Endodermal cell (in vitro differentiated cells): ENCODE measurements around the gene CDKN1B. TPM values are rescaled to one million over a fixed set of nuclear protein-coding genes. Genes with fewer than 3 reads are reported as not detected.

Experiments
- DNase-seq: peaks from one replicate; pipeline ENCODE4 v3.0.0-alpha.2; 2017
- H3K27ac ChIP-seq: 2 replicates; pipeline ENCODE4 v1.5.1; 2013; ENCODE audit warnings: mild to moderate bottlenecking, low read depth, low read length, moderate library complexity
- H3K27me3 ChIP-seq: 2 replicates; pipeline ENCODE4 v1.6.1; 2013; ENCODE audit warnings: mild to moderate bottlenecking, low read length, moderate library complexity; ENCODE audit not compliant: insufficient read depth, control insufficient read depth, poor library complexity, severe bottlenecking
- H3K36me3 ChIP-seq: 2 replicates; pipeline ENCODE4 v1.7.0; 2013; ENCODE audit warnings: mild to moderate bottlenecking, low read length, moderate library complexity; ENCODE audit not compliant: control insufficient read depth, insufficient read depth
- H3K4me1 ChIP-seq: one replicate; pipeline ENCODE4 v1.7.0; 2013; ENCODE audit warnings: low read length; ENCODE audit not compliant: control insufficient read depth, insufficient read depth
- H3K4me3 ChIP-seq: 2 replicates; pipeline ENCODE4 v1.5.1; 2013; ENCODE audit warnings: mild to moderate bottlenecking, low read length, moderate library complexity
- H3K9ac ChIP-seq: 2 replicates; pipeline ENCODE4 v1.6.1; 2013; ENCODE audit warnings: mild to moderate bottlenecking, low read length, moderate library complexity; ENCODE audit not compliant: poor library complexity, severe bottlenecking; ENCODE audit errors: extremely low read depth
- H3K9me3 ChIP-seq: 2 replicates; pipeline ENCODE4 v1.6.1; 2013; ENCODE audit warnings: mild to moderate bottlenecking, low read length, moderate library complexity; ENCODE audit not compliant: control insufficient read depth
- H3K27ac Mint-ChIP-seq: 2 replicates; pipeline ENCODE4 v1.8.0; 2020; ENCODE audit warnings: mixed read lengths
- H3K27me3 Mint-ChIP-seq: 2 replicates; pipeline ENCODE4 v1.8.0; 2021; ENCODE audit warnings: mild to moderate bottlenecking, mixed read lengths; ENCODE audit not compliant: insufficient read depth
- H3K36me3 Mint-ChIP-seq: 2 replicates; pipeline ENCODE4 v1.8.0; 2020; ENCODE audit warnings: low read depth, mixed read lengths
- H3K4me1 Mint-ChIP-seq: 2 replicates; pipeline ENCODE4 v1.8.0; 2020; ENCODE audit warnings: mixed read lengths
- H3K4me3 Mint-ChIP-seq: 2 replicates; pipeline ENCODE4 v1.8.0; 2020; ENCODE audit warnings: mild to moderate bottlenecking, moderate library complexity, mixed read lengths
- H3K9me3 Mint-ChIP-seq: 2 replicates; pipeline ENCODE4 v1.8.0; 2020; ENCODE audit warnings: mild to moderate bottlenecking, mixed read lengths
- CTCF ChIP-seq: fragments of 200-600 bp; sonication (generic); conservative IDR thresholded peaks from 2 replicates; pipeline ENCODE4 v1.5.0; 2021; ENCODE audit warnings: antibody characterized with exemption, mild to moderate bottlenecking
- WGBS, 2 experiments: methylation state at CpG; one replicate each; pipeline versions ENCODE4 v1.1.5 to v1.1.7; 2013; ENCODE audit warnings: missing lambda C conversion rate in 2 of 2, mixed read lengths in 1 of 2; ENCODE audit not compliant: insufficient coverage in 1 of 2, insufficient read length in 1 of 2; 5-methylcytosine and 5-hydroxymethylcytosine counted together
- total RNA-seq, 2 donors: library from RNA; stranded (reverse); fragmentation: NEBNext Ultra II Directional in 1 of 2; extraction: Animal tissue kit (Norgen Biotek cat#: 25700) in 1 of 2; gene quantifications; 2 replicates in 1 of 2; 3 replicates in 1 of 2; pipeline ENCODE4 v1.2.1, GENCODE V29; 2021

CDKN1B gene
- total RNA-seq, 2 donors from 2014 or later, result 40.1 to 63.9 TPM

- Histone ChIP-seq H3K27ac (peak overlapping the region; percentile 62), H3K4me1 (peaks cover 5% of the 10 kb centered on the region), H3K27me3 (no peaks in the 10 kb centered on the region), H3K36me3 (no peaks in the 10 kb centered on the region), H3K4me3 (peak overlapping the region; percentile 85), H3K9me3 (no peaks in the 10 kb centered on the region), H3K9ac (peak overlapping the region; percentile 11)
- Mint-ChIP-seq H3K27ac (no peak overlapping the region), H3K36me3 (no peaks in the 10 kb centered on the region), H3K4me1 (peaks cover 28% of the 10 kb centered on the region), H3K4me3 (peak overlapping the region; percentile 53), H3K27me3 (peaks cover 46% of the 10 kb centered on the region), H3K9me3 (no peaks in the 10 kb centered on the region)
- no peak for TF ChIP-seq CTCF
- WGBS, 2 experiments, result 52 to 70% methylated on average over 2 to 3 of the region's 3 CpGs
- peak; percentile 55 for DNase-seq
These were observed 33.4 kb upstream of the CDKN1B start for GRCh38 chr12:12683725-12684124.

- H3K36me3 Mint-ChIP-seq, result no peaks in the 10 kb centered on the region
- Histone ChIP-seq H3K4me1 (peaks cover 5% of the 10 kb centered on the region), H3K27me3 (no peaks in the 10 kb centered on the region), H3K9me3 (no peaks in the 10 kb centered on the region), H3K27ac (peak overlapping the region; percentile 82), H3K9ac (peak overlapping the region; percentile 11), H3K4me3 (peak overlapping the region; percentile 85), H3K36me3 (no peaks in the 10 kb centered on the region)
- TF ChIP-seq CTCF, result no peak
- WGBS, 2 experiments, result 0 to 2% methylated on average over 4 to 5 of the region's 5 CpGs
- DNase-seq, result peak; percentile 95
- peaks cover 25% of the 10 kb centered on the region for H3K4me1 Mint-ChIP-seq
- no peaks in the 10 kb centered on the region for H3K9me3 Mint-ChIP-seq
- H3K27me3 Mint-ChIP-seq, result peaks cover 38% of the 10 kb centered on the region
- peak overlapping the region; percentile 77 for H3K27ac Mint-ChIP-seq
- peak overlapping the region; percentile 53 for H3K4me3 Mint-ChIP-seq
These were observed 32.6 kb upstream of the CDKN1B start for GRCh38 chr12:12684375-12685106.

- TF ChIP-seq CTCF, result no peak
- Histone ChIP-seq H3K9me3 (no peaks in the 10 kb centered on the region), H3K9ac (no peak overlapping the region), H3K27me3 (no peaks in the 10 kb centered on the region), H3K36me3 (no peaks in the 10 kb centered on the region), H3K27ac (peak overlapping the region; percentile 82), H3K4me1 (peaks cover 5% of the 10 kb centered on the region), H3K4me3 (no peak overlapping the region)
- Mint-ChIP-seq H3K27me3 (peaks cover 32% of the 10 kb centered on the region), H3K27ac (no peak overlapping the region), H3K36me3 (no peaks in the 10 kb centered on the region), H3K4me1 (peaks cover 24% of the 10 kb centered on the region), H3K4me3 (no peak overlapping the region), H3K9me3 (no peaks in the 10 kb centered on the region)
- WGBS, 2 experiments, result 52 to 62% methylated on average over 2 to 4 of the region's 4 CpGs
- DNase-seq, result peak; percentile 61
These were observed 31.9 kb upstream of the CDKN1B start for GRCh38 chr12:12685305-12685704.
